Small intestine (tissue), 7 donors: ENCODE measurements around the gene MB. TPM values are rescaled to one million over a fixed set of nuclear protein-coding genes. Genes with fewer than 3 reads are reported as not detected.

ENCODE experiments used
- DNase-seq, 2 donors: peaks; one replicate each; pipeline versions ENCODE4 v3.0.0 to v3.0.0-alpha.2; 2013
- FAIRE-seq: peaks from 2 replicates; lab custom pipeline; 2012; peaks lifted over from hg19 to GRCh38; lab: Jason Lieb, UNC
- H3K27ac ChIP-seq, 3 donors: one replicate each; pipeline ENCODE4 v1.5.1; 2013; ENCODE audit warnings: low read length in 2 of 3, mild to moderate bottlenecking in 2 of 3, control low read depth in 1 of 3, inconsistent platforms in 1 of 3, low read depth in 1 of 3, moderate library complexity in 1 of 3
- H3K27me3 ChIP-seq, 3 donors: one replicate each; pipeline ENCODE4 v1.6.1; 2013; ENCODE audit warnings: low read length in 3 of 3, inconsistent platforms in 1 of 3; ENCODE audit not compliant: control insufficient read depth in 3 of 3, insufficient read depth in 3 of 3
- H3K36me3 ChIP-seq, 3 donors: one replicate each; pipeline ENCODE4 v1.6.1; 2013; ENCODE audit warnings: low read length in 3 of 3, inconsistent platforms in 1 of 3, low read depth in 1 of 3, mild to moderate bottlenecking in 1 of 3, moderate library complexity in 1 of 3; ENCODE audit not compliant: control insufficient read depth in 3 of 3, insufficient read depth in 2 of 3
- H3K4me1 ChIP-seq, 3 donors: one replicate each; pipeline ENCODE4 v1.6.1; 2013; ENCODE audit warnings: low read length in 2 of 3, inconsistent platforms in 1 of 3, low read depth in 1 of 3, mild to moderate bottlenecking in 1 of 3, moderate library complexity in 1 of 3; ENCODE audit not compliant: control insufficient read depth in 3 of 3, insufficient read depth in 2 of 3
- H3K4me3 ChIP-seq, 3 donors: one replicate each; pipeline ENCODE4 v1.5.1; 2013; ENCODE audit warnings: low read length in 3 of 3, control low read depth in 1 of 3, inconsistent platforms in 1 of 3, low read depth in 1 of 3, mild to moderate bottlenecking in 1 of 3, moderate library complexity in 1 of 3
- H3K9me3 ChIP-seq, 2 donors: one replicate each; pipeline ENCODE4 v1.6.1; 2013; ENCODE audit warnings: low read depth in 1 of 2, low read length in 1 of 2; ENCODE audit not compliant: control insufficient read depth in 2 of 2, insufficient read depth in 1 of 2
- WGBS, 3 donors: extraction: QIAGEN DNeasy Blood & Tissue Kit; methylation state at CpG; one replicate each; pipeline ENCODE4 v1.1.7; 2013; 5-methylcytosine and 5-hydroxymethylcytosine counted together
- polyA plus RNA-seq, 4 donors: library from polyadenylated mRNA; stranded (reverse) in 3 of 4; unstranded in 1 of 4; fragments of 200-250 nt in 3 of 4; fragments of 120-200 nt in 1 of 4; gene quantifications; one replicate each; pipeline versions ENCODE4 v1.2.1 to v1.2.3, GENCODE V29; 2013
- donor health status: healthy with polysubstance abuse.
- donor health status: control.
- donor health status: control.
- donor health status: Bipolar disorder and iron deficiency.
- donor health status: healthy.

The MB gene
- polyA plus RNA-seq, 4 donors, result 1.9 to 106 (median 45.4) TPM

- Histone ChIP-seq H3K9me3 (no peaks in the 10 kb centered on the region), H3K36me3 (no peaks in the 10 kb centered on the region), H3K4me3 (no peak overlapping the region), H3K27ac (no peak overlapping the region), H3K4me1 (no peaks in the 10 kb centered on the region), H3K27me3 (no peaks in the 10 kb centered on the region)
- WGBS, 3 donors, result 84 to 89% (median 85%) methylated on average over 10 of the region's 10 CpGs
- DNase-seq (no peak), FAIRE-seq (no peak)
Observed at GRCh38 chr22:35610741-35611140, 6.4 kb downstream of the MB start.

GRCh38 chr22:35609761-35610160, 7.4 kb downstream of the MB start:
- WGBS, 3 donors, result 83 to 87% (median 86%) methylated on average over 4 of the region's 4 CpGs
- DNase-seq (no peak), FAIRE-seq (no peak)
- no peak overlapping the region for H3K4me3 ChIP-seq
- no peak overlapping the region for H3K27ac ChIP-seq
- H3K27me3 ChIP-seq, result no peaks in the 10 kb centered on the region
- H3K9me3 ChIP-seq, result no peaks in the 10 kb centered on the region
- no peaks in the 10 kb centered on the region for H3K36me3 ChIP-seq
- H3K4me1 ChIP-seq, result no peaks in the 10 kb centered on the region

GRCh38 chr22:35609261-35609660, 7.9 kb downstream of the MB start:
- H3K4me3 ChIP-seq, result no peak overlapping the region
- no peaks in the 10 kb centered on the region for H3K9me3 ChIP-seq
- FAIRE-seq (no peak), DNase-seq (peak in 1 of 2 donors; percentile 36)
- no peak overlapping the region for H3K27ac ChIP-seq
- H3K36me3 ChIP-seq, result no peaks in the 10 kb centered on the region
- WGBS, 3 donors, result 32 to 78% (median 54%) methylated on average over 9 of the region's 9 CpGs
- no peaks in the 10 kb centered on the region for H3K4me1 ChIP-seq
- H3K27me3 ChIP-seq, result no peaks in the 10 kb centered on the region

- Histone ChIP-seq H3K27ac (no peak overlapping the region), H3K4me1 (no peaks in the 10 kb centered on the region), H3K9me3 (no peaks in the 10 kb centered on the region), H3K36me3 (no peaks in the 10 kb centered on the region), H3K27me3 (no peaks in the 10 kb centered on the region), H3K4me3 (no peak overlapping the region)
- WGBS, 3 donors, result 84 to 92% (median 85%) methylated on average over 11 of the region's 11 CpGs
- no peak for DNase-seq
- FAIRE-seq, result no peak
Observed at GRCh38 chr22:35608088-35608487, 9.0 kb downstream of the MB start.

GRCh38 chr22:35606916-35607315, 10.2 kb downstream of the MB start:
- H3K4me1 ChIP-seq, result no peaks in the 10 kb centered on the region
- no peaks in the 10 kb centered on the region for H3K27me3 ChIP-seq
- FAIRE-seq (no peak), DNase-seq (no peak)
- 83 to 90% (median 89%) methylated on average over 8 of the region's 8 CpGs for WGBS, 3 donors
- H3K36me3 ChIP-seq, result no peaks in the 10 kb centered on the region
- no peak overlapping the region for H3K27ac ChIP-seq
- no peaks in the 10 kb centered on the region for H3K9me3 ChIP-seq
- H3K4me3 ChIP-seq, result no peak overlapping the region

GRCh38 chr22:35605851-35606481, 11.2 kb downstream of the MB start:
- WGBS, 3 donors, result 77 to 86% (median 80%) methylated on average over 13 of the region's 13 CpGs
- Histone ChIP-seq H3K27ac (no peak overlapping the region), H3K36me3 (no peaks in the 10 kb centered on the region), H3K4me3 (no peak overlapping the region), H3K9me3 (no peaks in the 10 kb centered on the region), H3K4me1 (no peaks in the 10 kb centered on the region), H3K27me3 (no peaks in the 10 kb centered on the region)
- DNase-seq, result no peak
- no peak for FAIRE-seq

GRCh38 chr22:35605369-35605680, 11.8 kb downstream of the MB start:
- Histone ChIP-seq H3K27me3 (no peaks in the 10 kb centered on the region), H3K27ac (no peak overlapping the region), H3K36me3 (no peaks in the 10 kb centered on the region), H3K9me3 (no peaks in the 10 kb centered on the region), H3K4me3 (no peak overlapping the region), H3K4me1 (no peaks in the 10 kb centered on the region)
- WGBS, 3 donors, result 77 to 90% (median 84%) methylated on average over 2 of the region's 2 CpGs
- FAIRE-seq, result no peak
- DNase-seq, result no peak

GRCh38 chr22:35604621-35605368, 12.3 kb downstream of the MB start:
- Histone ChIP-seq H3K27me3 (no peaks in the 10 kb centered on the region), H3K4me1 (no peaks in the 10 kb centered on the region), H3K9me3 (no peaks in the 10 kb centered on the region), H3K4me3 (no peak overlapping the region), H3K36me3 (no peaks in the 10 kb centered on the region), H3K27ac (no peak overlapping the region)
- DNase-seq, result peak in 1 of 2 donors; percentile 40
- 34 to 51% (median 43%) methylated on average over 9 of the region's 9 CpGs for WGBS, 3 donors
- FAIRE-seq, result no peak
